Activated naive CD4-positive, alpha-beta T cell treated with anti-CD3 and anti-CD28 coated beads, Interleukin-2, amount 10 ng/mL, durations not matched to agents 7 days and 5 days (primary cell): ENCODE data around the gene S1PR1.
"Not testable (repeated sequence)": the region's sequence is repeated elsewhere in the genome, so short reads cannot be mapped to it uniquely, and the experiment has no call there.

ENCODE experiments used
- CTCF ChIA-PET: fragments of 350-600 bp; sonication (Branson Sonifier 250); formaldehyde crosslinking; loops from one replicate; lab custom pipeline; 2021; ENCODE audit warnings: antibody characterized with exemption; lab: Charles Lee
- DNase-seq: peaks from one replicate; pipeline ENCODE4 v3.0.0-alpha.2; 2020
- H3K27ac Mint-ChIP-seq: one replicate; pipeline ENCODE4 v1.8.0; 2021; ENCODE audit warnings: mild to moderate bottlenecking, moderate library complexity, mixed read lengths
- H3K27me3 Mint-ChIP-seq: one replicate; pipeline ENCODE4 v1.8.0; 2021; ENCODE audit warnings: mild to moderate bottlenecking, mixed read lengths
- H3K36me3 Mint-ChIP-seq: one replicate; pipeline ENCODE4 v1.8.0; 2021; ENCODE audit warnings: mixed read lengths
- H3K4me1 Mint-ChIP-seq: one replicate; pipeline ENCODE4 v1.8.0; 2021; ENCODE audit warnings: mixed read lengths
- H3K4me3 Mint-ChIP-seq: one replicate; pipeline ENCODE4 v1.8.0; 2021; ENCODE audit warnings: mild to moderate bottlenecking, moderate library complexity, mixed read lengths
- H3K9me3 Mint-ChIP-seq: one replicate; pipeline ENCODE4 v1.8.0; 2021; ENCODE audit warnings: mixed read lengths

The S1PR1 gene

DNA sequence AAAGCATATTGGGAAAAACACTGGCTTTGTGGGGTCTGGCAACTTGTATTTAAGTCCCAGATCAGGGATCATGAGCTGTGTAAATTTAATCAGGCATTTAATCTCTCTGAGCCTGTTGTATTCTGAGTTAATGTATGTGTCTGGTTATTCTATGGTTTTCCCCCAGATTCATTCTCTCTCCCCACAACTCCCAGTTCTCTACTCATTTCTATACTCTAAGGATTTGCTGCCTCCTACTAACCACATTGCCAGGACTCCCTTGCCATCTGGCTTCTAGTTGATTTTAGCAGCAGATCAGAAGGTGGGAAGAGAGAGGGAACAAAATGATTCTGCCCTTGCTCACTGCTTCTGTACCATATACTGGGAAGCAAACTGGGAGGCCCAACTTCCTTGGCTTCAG, 31.4 kb upstream of the S1PR1 start:
- Mint-ChIP-seq H3K4me3 (no peak overlapping the region), H3K27ac (no peak overlapping the region), H3K36me3 (no peaks in the 10 kb centered on the region), H3K27me3 (no peaks in the 10 kb centered on the region), H3K9me3 (no peaks in the 10 kb centered on the region), H3K4me1 (no peaks in the 10 kb centered on the region)
- no peak for DNase-seq
- CTCF ChIA-PET = interaction anchor here (1.0 to 1.1 kb wide), 2 partner anchors 11 to 33 kb away, joined by 4 read pairs; no protein-coding TSS in a partner anchor

GRCh38 chr1:101206139-101206538, 30.7 kb upstream of the S1PR1 start:
- H3K27ac Mint-ChIP-seq, H3K36me3 Mint-ChIP-seq, H3K4me1 Mint-ChIP-seq, H3K9me3 Mint-ChIP-seq, DNase-seq, H3K4me3 Mint-ChIP-seq, H3K27me3 Mint-ChIP-seq: not testable (repeated sequence)
- CTCF ChIA-PET = interaction anchor here (1.0 kb wide), 1 partner anchor 32 kb away, joined by 4 read pairs; no protein-coding TSS in a partner anchor

DNA sequence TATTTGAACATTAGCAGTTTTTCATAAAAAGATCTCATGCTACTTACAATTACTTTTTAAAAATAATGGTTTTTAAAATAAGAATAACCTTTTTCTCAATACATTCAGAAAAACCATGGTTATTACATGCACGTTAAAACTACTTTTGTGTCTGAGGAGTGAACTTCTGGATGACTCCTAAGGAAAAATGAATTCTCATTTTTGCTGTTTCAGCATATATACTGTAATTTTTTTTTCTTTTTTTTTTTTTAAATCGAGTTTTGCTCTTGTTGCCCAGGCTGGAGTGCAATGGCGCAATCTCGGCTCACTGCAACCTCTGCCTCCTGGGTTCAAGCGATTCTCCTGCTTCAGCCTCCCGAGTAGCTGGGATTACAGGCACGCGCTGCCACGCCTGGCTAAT, 29.5 kb upstream of the S1PR1 start:
- H3K27me3 Mint-ChIP-seq, DNase-seq, H3K9me3 Mint-ChIP-seq, H3K4me1 Mint-ChIP-seq, H3K27ac Mint-ChIP-seq, H3K36me3 Mint-ChIP-seq, CTCF ChIA-PET, H3K4me3 Mint-ChIP-seq: not testable (repeated sequence)

DNA sequence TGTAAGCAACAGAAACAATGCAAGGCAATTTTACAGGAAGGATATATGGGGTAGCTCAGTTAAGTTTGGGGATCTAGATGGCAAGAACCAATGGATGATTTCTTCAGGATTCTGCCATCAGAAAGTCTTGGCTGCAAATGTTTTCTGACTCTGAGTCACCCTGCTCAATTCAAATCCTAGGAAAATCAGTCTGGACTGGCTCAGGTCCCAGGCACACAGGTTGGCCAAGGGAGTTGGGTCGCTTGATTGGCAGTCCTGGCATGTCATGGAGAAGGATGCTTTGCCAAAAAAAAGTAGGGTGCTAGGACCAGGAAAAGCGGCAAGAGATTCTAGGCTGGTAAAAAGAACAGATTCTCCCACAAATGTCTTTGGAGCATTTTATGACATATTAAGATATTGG, 28.9 kb upstream of the S1PR1 start:
- Mint-ChIP-seq H3K4me1 (no peaks in the 10 kb centered on the region), H3K27ac (no peak overlapping the region), H3K27me3 (no peaks in the 10 kb centered on the region), H3K9me3 (no peaks in the 10 kb centered on the region), H3K36me3 (no peaks in the 10 kb centered on the region), H3K4me3 (no peak overlapping the region)
- DNase-seq = no peak
- CTCF ChIA-PET = no interaction called here

DNA sequence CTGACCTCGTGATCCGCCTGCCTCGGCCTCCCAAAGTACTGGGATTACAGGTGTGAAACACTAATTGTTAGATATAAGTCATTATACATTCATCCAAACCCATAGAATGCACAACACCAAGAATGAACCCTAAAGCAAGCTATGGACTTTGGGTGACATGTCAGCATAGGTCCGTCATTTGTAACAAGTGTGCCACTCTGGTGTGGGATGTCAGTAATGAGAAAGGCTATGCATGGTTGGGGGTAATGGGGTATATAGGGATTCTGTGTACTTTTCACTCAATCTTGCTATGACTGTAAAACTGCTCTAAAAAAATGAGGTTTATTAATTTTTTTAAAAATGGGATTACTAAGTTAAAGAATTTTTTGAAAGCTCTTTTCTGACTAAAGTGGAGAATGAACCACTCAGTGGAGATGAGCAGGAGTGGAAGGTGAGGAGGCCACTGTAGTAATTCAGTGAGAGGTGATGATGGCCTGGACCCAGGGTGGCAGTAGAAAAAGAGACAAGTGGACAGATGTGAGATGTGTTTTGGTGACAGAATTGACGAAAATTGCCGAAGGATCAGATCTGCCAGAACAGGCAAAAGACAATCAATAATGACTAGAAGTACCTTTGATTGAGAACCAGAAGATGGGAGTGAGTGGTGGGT, 21.3 kb upstream of the S1PR1 start:
- CTCF ChIA-PET = no interaction called here
- no peak overlapping the region for H3K27ac Mint-ChIP-seq
- H3K27me3 Mint-ChIP-seq = no peaks in the 10 kb centered on the region
- DNase-seq = no peak
- H3K36me3 Mint-ChIP-seq = peaks cover 4% of the 10 kb centered on the region
- peaks cover 2% of the 10 kb centered on the region for H3K9me3 Mint-ChIP-seq
- H3K4me3 Mint-ChIP-seq = no peak overlapping the region
- no peaks in the 10 kb centered on the region for H3K4me1 Mint-ChIP-seq

DNA sequence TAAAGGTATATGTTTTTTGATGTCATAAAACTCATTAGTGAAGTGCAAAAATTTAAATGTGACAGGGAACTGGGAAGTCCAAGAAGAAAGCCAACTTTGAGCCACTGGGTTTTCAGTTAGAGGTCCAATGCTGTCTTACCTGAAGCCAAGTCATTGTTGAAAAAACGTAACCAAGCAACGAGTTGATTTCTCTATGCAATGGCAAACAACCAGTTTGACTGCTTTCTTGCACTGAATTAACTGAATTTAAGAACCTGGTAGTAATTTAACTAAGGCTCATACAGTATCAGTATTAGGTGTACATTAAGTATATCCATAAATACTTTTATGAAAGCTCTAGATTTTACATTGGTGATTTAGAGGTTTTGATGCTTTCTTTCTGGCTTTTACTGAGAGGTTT, 20.2 kb upstream of the S1PR1 start:
- CTCF ChIA-PET = interaction anchor here (1.0 kb wide), 1 partner anchor 12 kb away, joined by 3 read pairs; no protein-coding TSS in a partner anchor
- Mint-ChIP-seq H3K4me3 (no peak overlapping the region), H3K4me1 (peaks cover 10% of the 10 kb centered on the region), H3K27me3 (no peaks in the 10 kb centered on the region), H3K9me3 (peaks cover 2% of the 10 kb centered on the region), H3K27ac (no peak overlapping the region), H3K36me3 (peaks cover 6% of the 10 kb centered on the region)
- no peak for DNase-seq

- Mint-ChIP-seq H3K9me3 (peaks cover 3% of the 10 kb centered on the region), H3K27ac (no peak overlapping the region), H3K36me3 (peaks cover 8% of the 10 kb centered on the region), H3K4me1 (peaks cover 15% of the 10 kb centered on the region), H3K4me3 (no peak overlapping the region), H3K27me3 (no peaks in the 10 kb centered on the region)
- DNase-seq = no peak
- CTCF ChIA-PET = interaction anchor here (1.0 kb wide), 1 partner anchor 13 kb away, joined by 3 read pairs; no protein-coding TSS in a partner anchor
These were observed 19.7 kb upstream of the S1PR1 start for GRCh38 chr1:101217148-101217547.

DNA sequence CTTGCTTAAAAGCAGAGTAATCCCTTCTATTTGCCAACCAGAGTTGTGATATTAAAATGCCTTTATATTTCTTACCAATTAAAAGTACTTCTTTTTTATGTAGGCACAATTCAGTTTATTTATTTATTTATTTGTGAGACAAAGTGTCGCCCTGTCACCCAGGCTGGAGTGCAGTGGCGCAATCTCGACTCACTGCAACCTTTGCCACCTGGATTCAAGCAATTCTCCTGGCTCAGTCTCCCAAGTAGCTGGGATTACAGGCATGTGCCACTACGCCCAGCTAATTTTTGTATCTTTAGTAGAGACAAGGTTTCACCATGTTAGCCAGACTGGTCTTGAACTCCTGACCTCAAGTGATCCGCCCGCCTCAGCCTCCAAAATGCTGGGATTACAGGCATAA, 17.9 kb upstream of the S1PR1 start:
- not testable (repeated sequence) for DNase-seq, H3K27me3 Mint-ChIP-seq, H3K27ac Mint-ChIP-seq, H3K9me3 Mint-ChIP-seq, H3K4me3 Mint-ChIP-seq
- Mint-ChIP-seq H3K36me3 (peaks cover 10% of the 10 kb centered on the region), H3K4me1 (peaks cover 22% of the 10 kb centered on the region)
- CTCF ChIA-PET = interaction anchor here (1.1 kb wide), 1 partner anchor 10 kb away, joined by 4 read pairs; no protein-coding TSS in a partner anchor

- CTCF ChIA-PET = no interaction called here
- no peak overlapping the region for H3K4me3 Mint-ChIP-seq
- H3K27ac Mint-ChIP-seq = no peak overlapping the region
- peaks cover 22% of the 10 kb centered on the region for H3K4me1 Mint-ChIP-seq
- DNase-seq = no peak
- H3K27me3 Mint-ChIP-seq = no peaks in the 10 kb centered on the region
- H3K9me3 Mint-ChIP-seq = peaks cover 2% of the 10 kb centered on the region
- peaks cover 13% of the 10 kb centered on the region for H3K36me3 Mint-ChIP-seq
These were observed 16.6 kb upstream of the S1PR1 start for GRCh38 chr1:101219924-101220870.

GRCh38 chr1:101220906-101221305, 15.9 kb upstream of the S1PR1 start:
- H3K9me3 Mint-ChIP-seq = peaks cover 2% of the 10 kb centered on the region
- H3K4me3 Mint-ChIP-seq = no peak overlapping the region
- peaks cover 22% of the 10 kb centered on the region for H3K4me1 Mint-ChIP-seq
- H3K27ac Mint-ChIP-seq = no peak overlapping the region
- DNase-seq = no peak
- CTCF ChIA-PET = no interaction called here
- H3K36me3 Mint-ChIP-seq = peaks cover 11% of the 10 kb centered on the region
- no peaks in the 10 kb centered on the region for H3K27me3 Mint-ChIP-seq

DNA sequence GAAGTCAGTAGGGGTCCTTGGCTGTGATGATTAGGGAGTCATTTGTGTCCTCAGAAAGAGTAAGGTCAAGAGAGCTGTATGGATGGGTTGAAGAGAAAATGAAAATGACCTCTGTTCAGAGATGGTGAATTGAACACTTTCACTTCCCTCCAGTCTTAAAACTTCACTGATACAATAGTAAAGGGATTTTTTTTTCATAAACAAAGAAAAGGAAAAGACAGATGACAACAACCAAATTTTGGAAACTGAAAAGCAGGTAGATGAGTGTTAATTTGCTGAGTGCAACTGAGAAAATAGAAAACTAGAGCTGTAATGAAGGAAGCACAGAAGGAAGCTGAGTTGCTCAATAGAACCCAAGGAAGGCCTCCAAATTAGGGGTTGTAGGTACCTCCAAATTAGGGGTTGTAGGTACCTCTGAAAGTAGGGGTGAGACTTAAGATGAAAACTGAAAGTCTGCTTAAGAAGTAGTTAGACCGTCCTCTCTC, 14.8 kb upstream of the S1PR1 start:
- peaks cover 22% of the 10 kb centered on the region for H3K4me1 Mint-ChIP-seq
- no peak for DNase-seq
- CTCF ChIA-PET = interaction anchor here (1.2 kb wide), 1 partner anchor 17 kb away, joined by 3 read pairs; no protein-coding TSS in a partner anchor
- H3K9me3 Mint-ChIP-seq = peaks cover 2% of the 10 kb centered on the region
- H3K27me3 Mint-ChIP-seq = no peaks in the 10 kb centered on the region
- peaks cover 10% of the 10 kb centered on the region for H3K36me3 Mint-ChIP-seq
- no peak overlapping the region for H3K4me3 Mint-ChIP-seq
- H3K27ac Mint-ChIP-seq = peak overlapping the region; percentile 82

GRCh38 chr1:101227837-101228236, 9.0 kb upstream of the S1PR1 start:
- H3K27me3 Mint-ChIP-seq = no peaks in the 10 kb centered on the region
- peaks cover 5% of the 10 kb centered on the region for H3K9me3 Mint-ChIP-seq
- peaks cover 42% of the 10 kb centered on the region for H3K36me3 Mint-ChIP-seq
- no peak overlapping the region for H3K4me3 Mint-ChIP-seq
- no peak for DNase-seq
- peaks cover 38% of the 10 kb centered on the region for H3K4me1 Mint-ChIP-seq
- no peak overlapping the region for H3K27ac Mint-ChIP-seq
- CTCF ChIA-PET = no interaction called here

DNA sequence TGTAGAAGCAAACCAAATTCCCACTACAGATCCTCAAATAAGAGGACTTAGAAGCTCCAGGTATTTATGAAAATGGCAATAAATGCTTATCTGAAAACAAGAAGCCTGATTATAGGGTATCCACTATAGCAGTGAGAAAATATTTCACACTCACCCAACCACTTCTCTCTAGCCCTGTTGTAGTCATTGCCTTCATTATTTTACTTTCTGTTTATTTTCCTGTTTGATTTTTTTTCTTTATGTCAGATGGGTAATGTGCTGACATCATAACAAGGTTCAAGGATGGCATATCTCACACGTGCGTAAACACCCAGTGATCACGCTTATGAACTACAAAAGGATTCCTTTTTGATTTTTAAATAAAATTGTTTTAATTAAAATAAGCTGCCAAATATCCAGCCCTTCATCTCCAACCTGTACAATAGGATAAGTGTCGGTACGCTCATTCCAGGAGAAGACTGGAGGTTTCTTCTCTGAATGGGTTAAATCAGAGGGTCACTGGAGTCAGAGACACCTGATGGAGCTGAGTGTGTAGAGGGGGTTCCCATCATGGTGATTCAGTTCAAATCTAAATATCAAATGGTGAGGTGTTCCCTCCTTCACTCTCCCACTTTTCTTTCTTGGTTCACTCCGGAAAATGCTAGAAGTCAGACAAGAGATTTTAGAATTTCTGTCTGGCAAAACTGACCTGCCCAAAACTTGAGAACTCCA, 8.2 kb upstream of the S1PR1 start:
- DNase-seq = no peak
- H3K4me3 Mint-ChIP-seq = no peak overlapping the region
- H3K27ac Mint-ChIP-seq = no peak overlapping the region
- peaks cover 40% of the 10 kb centered on the region for H3K4me1 Mint-ChIP-seq
- CTCF ChIA-PET = no interaction called here
- peaks cover 49% of the 10 kb centered on the region for H3K36me3 Mint-ChIP-seq
- H3K9me3 Mint-ChIP-seq = peaks cover 5% of the 10 kb centered on the region
- no peaks in the 10 kb centered on the region for H3K27me3 Mint-ChIP-seq

- H3K27ac Mint-ChIP-seq, H3K9me3 Mint-ChIP-seq, H3K4me3 Mint-ChIP-seq, DNase-seq, CTCF ChIA-PET: not testable (repeated sequence)
- H3K27me3 Mint-ChIP-seq = peaks cover 14% of the 10 kb centered on the region
- H3K4me1 Mint-ChIP-seq = peaks cover 58% of the 10 kb centered on the region
- H3K36me3 Mint-ChIP-seq = peaks cover 67% of the 10 kb centered on the region
These were observed 4.6 kb upstream of the S1PR1 start for GRCh38 chr1:101232182-101232581.
